HepG2 (cell line): ENCODE measurements around the gene RBSN. TPM values are rescaled to one million over a fixed set of nuclear protein-coding genes. Genes with fewer than 3 reads are reported as not detected.

ENCODE experiments used
- CHCHD3 ChIP-seq: sonication (generic); formaldehyde crosslinking; IDR thresholded peaks from 2 replicates; pipeline ENCODE4 v1.8.0; 2022; ENCODE audit warnings: mild to moderate bottlenecking, missing genetic modification reagents, moderate library complexity
- HDAC1 ChIP-seq: sonication (generic); formaldehyde crosslinking; IDR thresholded peaks from 2 replicates; pipeline ENCODE4 v1.5.1; 2020; ENCODE audit warnings: mild to moderate bottlenecking, missing genetic modification reagents
- HHEX ChIP-seq: IDR thresholded peaks from 2 replicates; pipeline ENCODE4 v1.6.1; 2016; ENCODE audit warnings: control low read depth
- HOMEZ ChIP-seq: IDR thresholded peaks from 2 replicates; pipeline ENCODE4 v1.6.1; 2016; ENCODE audit warnings: low read depth
- MIXL1 ChIP-seq: IDR thresholded peaks from 2 replicates; pipeline ENCODE4 v1.6.1; 2016
- PHF21A ChIP-seq: sonication (generic); formaldehyde crosslinking; IDR thresholded peaks from 2 replicates; pipeline ENCODE4 v1.5.0; 2020; ENCODE audit warnings: mild to moderate bottlenecking, missing genetic modification reagents
- RFX5 ChIP-seq: IDR thresholded peaks from 2 replicates; pipeline ENCODE4 v1.6.1; 2011; ENCODE audit warnings: low read depth, low read length, improper control_type of control experiment
- SMAD9 ChIP-seq: sonication (generic); formaldehyde crosslinking; IDR thresholded peaks from 2 replicates; pipeline ENCODE4 v1.5.1; 2020; ENCODE audit warnings: mild to moderate bottlenecking, missing genetic modification reagents
- SMYD3 ChIP-seq: sonication (generic); formaldehyde crosslinking; IDR thresholded peaks from 2 replicates; pipeline ENCODE4 v1.8.1; 2023; ENCODE audit warnings: mild to moderate bottlenecking, missing genetic modification reagents
- TBX2 ChIP-seq: sonication (generic); formaldehyde crosslinking; IDR thresholded peaks from 2 replicates; pipeline ENCODE4 v1.5.0; 2020; ENCODE audit warnings: missing genetic modification reagents, mild to moderate bottlenecking, borderline replicate concordance
- TFDP1 ChIP-seq: IDR thresholded peaks from 2 replicates; pipeline ENCODE4 v1.6.1; 2016; ENCODE audit warnings: missing compliant biosample characterization, missing genetic modification reagents, borderline replicate concordance
- THRA ChIP-seq: sonication (generic); formaldehyde crosslinking; IDR thresholded peaks from 2 replicates; pipeline ENCODE4 v1.4.0; 2020; ENCODE audit warnings: missing genetic modification reagents, borderline replicate concordance
- ZBTB34 ChIP-seq: sonication (generic); formaldehyde crosslinking; IDR thresholded peaks from 2 replicates; pipeline ENCODE4 v1.8.0; 2022; ENCODE audit warnings: mild to moderate bottlenecking, missing genetic modification reagents
- ZNF543 ChIP-seq: sonication (generic); formaldehyde crosslinking; IDR thresholded peaks from 2 replicates; pipeline ENCODE4 v1.4.0; 2020; ENCODE audit warnings: mild to moderate bottlenecking, missing genetic modification reagents
- ZNF597 ChIP-seq: sonication (generic); formaldehyde crosslinking; IDR thresholded peaks from 2 replicates; pipeline ENCODE4 v1.5.0; 2020; ENCODE audit warnings: missing genetic modification reagents
- ZNF746 ChIP-seq: sonication (generic); formaldehyde crosslinking; IDR thresholded peaks from 2 replicates; pipeline ENCODE4 v1.8.0; 2022; ENCODE audit warnings: mild to moderate bottlenecking, missing genetic modification reagents
- ZNF75D ChIP-seq: sonication (generic); formaldehyde crosslinking; IDR thresholded peaks from 2 replicates; pipeline ENCODE4 v1.8.1; 2023; ENCODE audit warnings: missing genetic modification reagents, mild to moderate bottlenecking, borderline replicate concordance
- ZNF761 ChIP-seq: sonication (generic); formaldehyde crosslinking; conservative IDR thresholded peaks from 2 replicates; pipeline ENCODE4 v1.4.0; 2020; ENCODE audit warnings: mild to moderate bottlenecking, missing genetic modification reagents
- ZNF891 ChIP-seq: sonication (generic); formaldehyde crosslinking; IDR thresholded peaks from 2 replicates; pipeline ENCODE4 v1.5.0; 2020; ENCODE audit warnings: mild to moderate bottlenecking, missing genetic modification reagents
- polyA plus RNA-seq, 8 experiments: library from polyadenylated mRNA; depleted of rRNA in 3 of 8; stranded (reverse) in 7 of 8; unstranded in 1 of 8; fragments of >200 nt; fragmentation: Illumina TruSeq in 4 of 8; extraction: Trizol in 4 of 8; gene quantifications; 2 replicates each; pipeline versions ENCODE4 v1.2.1 to v1.2.3, GENCODE V29; 2011 to 2016; ENCODE audit warnings: low read depth in 4 of 8, missing spikeins in 1 of 8, mixed read lengths in 1 of 8; ENCODE audit not compliant: insufficient read depth in 1 of 8
- total RNA-seq, 5 experiments: library from RNA; depleted of rRNA; stranded (reverse); fragments of >200 nt; fragmentation: Illumina TruSeq; extraction: Trizol; gene quantifications; 2 replicates each; pipeline ENCODE4 v1.2.3, GENCODE V29; 2016; ENCODE audit warnings: low read depth in 1 of 5

Gene RBSN
- total and polyA plus RNA-seq, 2 of the 13 experiments (the other 11 are each of a cell fraction or from before 2014, with no cell fraction given) = 7.9 to 11.8 TPM

GRCh38 chr3:15064835-15065549 lies 34.0 kb downstream of the RBSN start, which contains the start of gene MRPS25 (continued):
- TF ChIP-seq ZNF746 (CRISPR knock-in tag) (no peak; the same call in 1 of the 2 replicates), ZBTB34 (CRISPR knock-in tag) (no peak), SMAD9 (CRISPR knock-in tag) (peak; percentile 85; the same call in 1 of the 2 replicates), CHCHD3 (CRISPR knock-in tag) (peak; percentile 81; the same call in 1 of the 2 replicates), ZNF597 (CRISPR knock-in tag) (no peak), ZNF75D (CRISPR knock-in tag) (no peak), PHF21A (CRISPR knock-in tag) (0 out of 2 replicates have a peak, but pooled peaks have one; percentile 23), HHEX (CRISPR knock-in tag) (no peak), ZNF543 (CRISPR knock-in tag) (peak; percentile 39; the same call in 1 of the 2 replicates), HDAC1 (CRISPR knock-in tag) (peak; percentile 81), TFDP1 (CRISPR knock-in tag) (peak; percentile 92), RFX5 (no peak), ZNF891 (peak; percentile 64; the same call in 1 of the 2 replicates), TBX2 (CRISPR knock-in tag) (peak; percentile 69), MIXL1 (CRISPR knock-in tag) (0 out of 2 replicates have a peak, but pooled peaks have one; percentile 63), SMYD3 (CRISPR knock-in tag) (no peak), HOMEZ (CRISPR knock-in tag) (peak; percentile 23; the same call in 1 of the 2 replicates), ZNF761 (0 out of 2 replicates have a peak, but pooled peaks have one; percentile 90), THRA (CRISPR knock-in tag) (peak; percentile 52)
